GM18951 (cell line): ENCODE measurements around the gene COG7.
"Not testable (repeated sequence)": the region's sequence is repeated elsewhere in the genome, so short reads cannot be mapped to it uniquely, and the experiment has no call there.

Source experiments
- POLR2A ChIP-seq: IDR thresholded peaks from 4 replicates; pipeline ENCODE4 v1.6.1; 2011; ENCODE audit warnings: mild to moderate bottlenecking; ENCODE audit not compliant: insufficient read length, insufficient read depth; ENCODE audit errors: extremely low read depth
- in situ Hi-C: fragments of 300-500 bp; cut with MboI; formaldehyde crosslinking; loops from one replicate; pipeline ENCODE4 v1.12.0; 2022; ENCODE audit warnings: low sequenced_read_pairs, mixed read lengths, inconsistent platforms; ENCODE audit not compliant: unreplicated experiment

COG7 gene

DNA sequence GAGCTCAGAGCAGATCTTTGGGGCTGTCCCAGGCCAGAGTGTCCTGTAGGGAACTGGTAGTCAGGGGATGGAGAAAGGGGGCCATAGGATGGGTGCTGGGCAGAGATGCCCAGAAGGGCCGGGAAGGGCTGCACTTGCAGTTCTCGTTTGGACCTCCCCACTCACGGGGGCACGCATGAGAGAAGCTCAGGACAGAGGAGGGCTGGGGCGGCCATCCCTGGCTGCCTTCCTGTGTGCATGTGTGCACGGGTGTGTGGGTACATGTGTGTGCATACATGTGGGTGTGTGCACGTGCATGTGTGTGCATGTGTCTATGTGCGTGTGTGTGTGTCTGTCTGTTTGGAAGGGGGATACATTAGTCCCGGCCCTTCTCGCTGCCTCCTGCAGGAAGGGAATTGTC lies 73.3 kb downstream of the COG7 start:
- TF ChIP-seq POLR2A: no peak
- in situ Hi-C loops: no loop called here

DNA sequence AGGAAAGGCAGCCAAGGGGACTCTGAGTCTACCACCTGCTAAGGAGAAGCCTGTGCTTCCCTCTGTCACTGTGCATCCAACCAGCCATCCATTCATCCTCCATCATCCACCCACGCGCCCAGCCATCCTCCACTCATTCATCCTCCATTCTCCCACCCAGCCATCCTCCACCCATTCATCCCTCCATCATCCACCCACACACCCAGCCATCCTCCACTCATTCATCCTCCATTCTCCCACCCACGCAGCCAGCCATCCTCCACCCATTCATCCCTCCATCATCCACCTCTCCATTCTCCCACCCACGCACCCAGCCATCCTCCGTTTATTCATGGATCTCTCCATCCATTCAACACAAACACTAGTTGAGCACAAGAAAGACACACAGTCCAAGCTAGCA lies 74.1 kb downstream of the COG7 start:
- no peak for TF ChIP-seq POLR2A
- in situ Hi-C loops: no loop called here

DNA sequence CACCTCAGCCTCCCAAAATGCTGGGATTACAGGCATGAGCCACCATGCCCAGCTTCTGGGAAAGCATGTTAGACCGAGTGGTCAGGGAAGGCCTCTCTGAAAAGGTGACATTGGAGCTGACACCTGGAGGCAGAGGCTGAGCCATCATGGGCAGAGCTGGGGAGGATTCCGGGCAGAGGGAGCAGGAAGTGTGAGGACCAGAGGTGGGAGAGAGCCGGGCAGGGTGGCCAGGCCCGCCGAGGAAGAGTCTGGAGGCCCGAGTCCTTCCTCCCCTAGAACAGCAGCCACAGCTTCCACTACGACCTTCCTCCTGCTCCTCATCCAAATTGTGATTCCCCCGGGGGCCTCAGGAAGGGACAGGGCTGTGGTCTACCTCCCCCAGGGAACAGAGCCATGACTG lies 74.7 kb downstream of the COG7 start:
- in situ Hi-C loops: no loop called here
- no peak for TF ChIP-seq POLR2A

DNA sequence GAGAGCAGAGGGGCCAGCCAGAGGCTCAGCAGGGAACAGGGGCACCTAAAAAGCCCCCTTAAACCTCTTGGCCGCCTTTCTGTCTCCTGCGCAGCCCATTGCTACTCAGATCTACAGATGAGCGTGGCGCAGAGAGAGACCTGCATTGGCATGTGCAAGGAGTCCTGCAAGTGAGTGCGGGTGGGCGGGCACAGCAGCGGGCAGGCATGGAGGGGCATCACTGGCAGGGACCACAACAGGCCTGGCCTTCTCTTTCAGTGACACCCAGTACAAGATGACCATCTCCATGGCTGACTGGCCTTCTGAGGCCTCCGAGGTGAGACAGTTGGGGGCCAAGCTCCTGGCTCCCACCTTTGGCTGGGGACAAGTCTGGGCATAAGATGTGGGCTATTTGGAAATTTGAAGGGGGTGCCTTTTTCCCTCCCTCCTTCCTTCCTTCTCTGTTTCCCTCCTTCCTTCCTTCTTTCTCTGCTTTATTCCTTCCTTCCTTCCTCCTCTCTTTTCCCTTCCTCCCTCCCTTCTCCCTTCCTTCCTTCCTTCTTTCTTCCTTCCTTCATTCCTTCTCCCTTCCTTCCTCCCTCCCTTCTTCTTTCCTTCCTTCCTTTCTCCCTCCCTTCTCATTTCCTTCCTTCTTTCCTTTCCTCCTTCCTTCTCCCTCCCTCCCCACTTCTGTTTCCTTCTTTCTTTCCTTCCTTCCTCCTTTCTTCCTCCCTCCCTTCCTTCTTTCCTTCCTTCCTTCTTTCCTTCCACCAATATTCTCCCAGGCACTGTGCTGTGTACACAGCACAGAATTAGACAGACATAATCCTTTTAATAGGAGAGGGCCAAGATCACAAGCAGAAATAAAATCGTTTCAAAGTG lies 75.7 kb downstream of the COG7 start:
- in situ Hi-C loops: no loop called here

DNA sequence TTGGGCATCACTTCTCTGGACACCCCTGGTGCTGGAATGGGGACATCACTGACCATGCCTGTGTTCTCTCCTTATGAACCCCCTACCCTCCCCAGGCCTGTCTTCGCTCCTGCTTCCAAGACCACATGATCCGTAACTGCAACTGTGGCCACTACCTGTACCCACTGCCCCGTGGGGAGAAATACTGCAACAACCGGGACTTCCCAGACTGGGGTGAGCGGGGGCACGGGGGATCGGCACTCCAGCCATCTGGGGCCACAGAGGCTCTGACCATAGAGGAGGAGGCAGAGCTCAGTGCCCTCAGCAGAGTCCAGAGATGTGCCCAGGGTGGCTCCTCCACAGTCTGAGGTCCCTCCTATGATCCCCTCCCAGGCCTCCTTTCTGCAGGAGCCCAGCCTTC lies 77.3 kb downstream of the COG7 start:
- no peak for TF ChIP-seq POLR2A
- in situ Hi-C loops: no loop called here

More for the DNA sequence above, 75.7 kb downstream of the COG7 start:
- no peak for TF ChIP-seq POLR2A

DNA sequence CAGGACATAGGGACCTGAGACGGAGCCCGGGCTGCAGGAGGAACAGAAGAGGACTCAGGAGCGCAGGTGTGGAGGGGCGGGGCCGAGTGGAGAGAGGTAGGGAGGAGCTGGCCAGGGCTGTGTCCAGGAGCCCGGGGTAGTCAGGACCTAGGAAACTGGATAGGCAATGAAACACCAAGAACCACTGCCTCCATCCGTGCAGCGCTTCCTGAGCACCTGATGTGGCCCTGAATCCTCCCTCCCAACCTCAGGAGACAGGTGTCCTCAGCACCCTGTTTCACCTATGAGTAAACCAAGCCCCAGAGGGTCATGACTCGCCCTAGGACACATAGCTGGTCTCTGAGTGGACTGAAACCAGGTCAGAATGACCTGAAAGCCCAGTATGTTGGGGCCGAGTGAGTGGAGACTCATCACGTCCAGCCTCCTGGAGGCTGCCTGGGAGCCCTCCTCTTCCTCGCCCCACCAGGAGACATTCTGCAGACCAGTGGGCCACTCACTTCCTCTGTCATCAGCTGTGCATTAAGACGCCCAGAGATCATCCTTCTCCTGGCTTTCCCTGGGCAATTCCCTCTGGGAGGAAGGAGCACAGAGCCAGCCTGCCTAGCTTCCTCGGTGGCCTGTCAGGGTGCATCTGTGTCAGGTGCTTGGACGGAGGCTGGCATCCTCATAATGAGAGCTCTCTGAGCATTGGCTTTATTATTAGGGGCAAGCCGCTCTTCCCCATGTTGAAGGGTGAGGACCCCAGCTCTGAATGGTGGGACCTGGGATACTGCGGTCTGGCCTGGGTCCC lies 78.1 kb downstream of the COG7 start:
- in situ Hi-C loops: no loop called here
- TF ChIP-seq POLR2A: no peak

DNA sequence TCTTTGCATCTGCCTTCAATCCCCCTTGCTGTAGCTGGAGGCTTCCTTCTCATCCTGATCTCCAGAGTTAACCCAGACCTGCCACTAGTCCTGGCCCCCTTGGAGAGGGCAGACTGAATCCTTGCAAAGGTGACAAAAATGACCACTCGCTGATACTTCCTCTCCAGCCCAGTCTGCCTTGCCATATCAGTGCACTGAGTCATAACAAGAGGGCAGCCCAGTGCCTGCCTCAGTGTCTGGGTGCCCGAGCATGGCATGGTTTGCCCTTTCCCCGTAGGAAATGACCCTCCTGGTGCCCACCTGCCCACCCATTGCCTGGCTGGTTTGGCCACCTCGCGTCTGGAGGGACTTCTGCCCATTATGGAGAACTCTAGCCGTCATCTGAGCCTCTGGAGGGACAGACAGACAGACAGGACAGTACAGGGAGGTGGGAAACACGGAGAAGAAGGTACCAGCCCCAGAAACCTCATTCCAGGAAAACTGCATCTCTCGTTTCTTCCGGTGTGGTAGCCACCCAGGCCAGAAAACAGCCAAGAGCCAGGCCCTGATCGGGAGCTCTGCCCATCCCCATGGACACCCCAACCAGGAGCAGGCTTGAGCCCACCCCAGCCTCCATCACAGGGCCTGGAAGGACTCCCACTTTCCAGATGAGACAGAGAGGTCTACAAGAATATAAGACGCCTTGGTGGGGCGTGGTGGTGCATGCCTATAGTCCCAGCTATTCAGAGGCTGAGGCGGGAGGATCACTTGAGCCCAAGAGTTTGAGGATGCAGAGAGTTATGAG lies 79.4 kb downstream of the COG7 start:
- in situ Hi-C loops: no loop called here
- no peak for TF ChIP-seq POLR2A

DNA sequence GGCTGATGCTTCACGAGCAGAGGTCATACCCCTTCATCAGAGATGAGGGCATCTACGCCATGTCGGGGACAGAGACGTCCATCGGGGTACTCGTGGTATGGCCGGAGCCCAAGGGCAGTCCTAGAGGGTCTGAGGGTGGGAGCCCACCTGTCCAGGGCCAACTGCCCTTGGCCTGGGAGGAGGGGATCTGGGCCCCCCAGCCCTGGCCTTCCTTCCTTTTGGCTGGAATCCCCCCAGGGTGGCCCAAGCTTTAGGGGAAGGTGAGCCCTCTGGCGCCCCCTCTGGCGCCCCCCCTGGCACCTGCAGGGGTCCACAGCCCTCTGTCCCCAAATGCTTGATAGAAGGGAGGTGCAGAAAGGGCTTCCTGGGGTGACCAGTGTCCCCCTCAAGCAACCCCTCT lies 81.6 kb downstream of the COG7 start:
- no peak for TF ChIP-seq POLR2A
- in situ Hi-C loops: no loop called here

DNA sequence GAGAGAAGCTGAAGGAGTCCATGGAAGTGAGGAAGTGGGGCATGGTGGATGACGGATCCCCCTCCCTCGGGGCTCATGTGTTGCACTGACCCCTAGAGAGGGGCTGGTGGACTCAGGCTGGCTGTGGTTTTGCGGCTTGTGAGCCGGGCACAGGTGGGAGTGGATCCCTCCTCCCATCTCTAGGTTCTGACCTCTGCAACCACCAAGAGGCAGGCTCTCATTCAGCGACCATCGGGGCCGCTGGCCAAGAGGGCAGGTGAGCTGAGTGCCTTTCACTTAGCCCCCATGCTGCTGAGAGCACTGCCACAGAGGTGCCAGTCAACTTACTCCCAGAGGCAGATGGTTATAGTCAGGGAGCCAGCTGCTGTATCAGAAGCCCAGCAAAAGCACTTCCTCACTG lies 83.6 kb downstream of the COG7 start:
- TF ChIP-seq POLR2A: no peak

DNA sequence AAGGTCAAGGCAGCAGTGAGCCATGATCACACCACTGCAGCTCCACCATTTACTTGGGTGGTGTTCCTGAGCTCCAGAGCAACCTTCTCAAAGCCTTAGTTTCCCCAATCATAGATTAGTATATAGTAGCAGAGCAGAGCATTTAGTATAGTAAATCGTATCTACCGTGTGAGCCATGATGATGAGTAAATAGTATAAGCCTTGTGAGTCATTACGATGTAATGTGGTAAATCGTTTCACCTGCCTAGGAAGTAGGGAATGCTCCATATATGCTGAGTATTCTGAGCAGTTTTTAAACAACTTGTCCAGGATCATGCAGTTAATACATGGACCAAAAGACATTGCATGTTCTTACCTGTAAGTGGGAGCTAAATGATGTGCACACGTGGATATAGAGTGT lies 84.5 kb downstream of the COG7 start:
- in situ Hi-C loops: no loop called here
- no peak for TF ChIP-seq POLR2A

More for the DNA sequence above, 83.6 kb downstream of the COG7 start:
- in situ Hi-C loops: no loop called here

DNA sequence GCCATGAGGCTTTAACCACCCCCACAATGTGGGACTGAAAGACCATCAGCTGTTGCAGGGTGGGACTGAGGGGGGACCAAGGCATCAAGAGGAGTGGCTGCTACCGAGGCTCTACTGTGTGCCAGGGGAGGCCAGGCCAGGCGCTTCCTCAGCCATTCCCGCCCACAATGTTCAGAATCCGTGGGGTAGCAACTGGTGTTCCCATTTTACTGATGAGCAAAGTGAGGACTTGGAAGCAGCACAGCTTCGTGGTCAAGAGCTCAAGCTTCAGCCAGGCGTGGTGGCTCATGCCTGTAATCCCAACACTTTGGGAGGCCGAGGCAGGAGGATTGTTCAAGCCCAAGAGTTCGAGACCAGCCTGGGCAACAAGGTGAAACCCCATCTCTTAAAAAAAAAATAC lies 85.0 kb downstream of the COG7 start:
- TF ChIP-seq POLR2A: no peak
- in situ Hi-C loops: no loop called here

DNA sequence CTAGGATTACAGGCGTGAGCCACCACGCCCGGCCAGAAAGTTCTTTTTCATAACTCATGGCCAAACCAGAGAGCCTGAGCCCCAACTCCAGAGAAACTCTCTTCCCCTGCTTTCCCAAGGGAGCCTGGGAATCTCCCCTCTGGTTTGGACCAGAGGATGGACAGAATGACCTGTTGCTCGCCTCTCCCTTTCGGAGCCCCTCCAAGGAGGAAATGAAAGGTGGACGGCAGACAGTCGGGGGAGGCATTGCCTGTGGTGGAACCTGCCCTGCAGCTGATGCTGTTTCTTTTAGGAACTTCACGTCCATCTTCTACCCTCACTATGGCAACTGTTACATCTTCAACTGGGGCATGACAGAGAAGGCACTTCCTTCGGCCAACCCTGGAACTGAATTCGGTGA lies 85.4 kb downstream of the COG7 start:
- in situ Hi-C loops: no loop called here
- TF ChIP-seq POLR2A: no peak

DNA sequence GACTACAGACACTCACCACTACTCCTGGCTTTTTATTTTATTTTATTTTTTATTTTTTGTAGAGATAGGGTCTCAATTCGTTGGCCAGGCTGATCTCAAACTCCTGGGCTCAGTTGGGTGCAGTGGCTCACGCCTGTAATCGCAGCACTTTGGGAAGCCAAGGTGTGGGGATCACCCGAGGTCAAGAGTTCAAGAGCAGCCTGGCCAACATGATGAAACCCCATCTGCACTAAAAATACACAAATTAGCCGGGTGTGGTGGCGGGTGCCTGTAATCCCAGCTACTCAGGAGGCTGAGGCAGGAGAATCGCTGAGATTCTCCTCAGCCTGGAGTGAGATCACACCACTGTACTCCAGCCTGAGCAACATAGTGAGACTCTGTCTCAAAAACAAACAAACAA lies 86.6 kb downstream of the COG7 start:
- in situ Hi-C loops: not testable (repeated sequence)
